Lower lobe of right lung (tissue), 2 donors: ENCODE data around the gene FOXO6. TPM values are rescaled to one million over a fixed set of nuclear protein-coding genes. Genes with fewer than 3 reads are reported as not detected.

Source experiments
- ATAC-seq, 2 donors: fragments of 200-7000 bp; cut with Tn5 transposase; one replicate each; pipeline ENCODE4 v1.9.1; 2020 to 2022; ENCODE audit warnings: mild to moderate bottlenecking in 2 of 2, moderate library complexity in 2 of 2
- DNase-seq: peaks from one replicate; pipeline ENCODE4 v3.0.0-alpha.2; 2020
- H3K27ac ChIP-seq: fragments of 200-600 bp; one replicate; pipeline ENCODE4 v1.8.0; 2022
- H3K27me3 ChIP-seq: fragments of 200-600 bp; one replicate; pipeline ENCODE4 v1.8.0; 2022; ENCODE audit warnings: low read depth
- H3K36me3 ChIP-seq: fragments of 200-600 bp; one replicate; pipeline ENCODE4 v1.8.0; 2022; ENCODE audit warnings: mild to moderate bottlenecking
- H3K4me1 ChIP-seq: fragments of 200-600 bp; one replicate; pipeline ENCODE4 v1.8.0; 2022
- H3K4me3 ChIP-seq: fragments of 200-600 bp; one replicate; pipeline ENCODE4 v1.8.0; 2022; ENCODE audit warnings: mild to moderate bottlenecking
- H3K9me3 ChIP-seq: fragments of 200-600 bp; one replicate; pipeline ENCODE4 v1.8.0; 2022
- intact Hi-C: fragments of 100-400 bp; cut with DNase I; formaldehyde crosslinking; loops from one replicate; pipeline ENCODE4 v1.11.0; 2022
- total RNA-seq: library from RNA; stranded (reverse); fragmentation: NEBNext Ultra II Directional; extraction: Animal tissue kit (Norgen Biotek cat#: 25700); gene quantifications from one replicate; pipeline ENCODE4 v1.2.1, GENCODE V29; 2021
- TF ChIP-seq, protein P1 (sequence below): fragments of 200-600 bp; IDR thresholded peaks from one replicate; pipeline ENCODE4 v1.8.0; 2022; ENCODE audit warnings: antibody characterized with exemption, mild to moderate bottlenecking
- donor health status: DM: no; HTN: yes; CAD: no; lungs with severe emphysema.

The FOXO6 gene
- total RNA-seq, 1 donor from 2014 or later = 0.92 TPM

DNA sequence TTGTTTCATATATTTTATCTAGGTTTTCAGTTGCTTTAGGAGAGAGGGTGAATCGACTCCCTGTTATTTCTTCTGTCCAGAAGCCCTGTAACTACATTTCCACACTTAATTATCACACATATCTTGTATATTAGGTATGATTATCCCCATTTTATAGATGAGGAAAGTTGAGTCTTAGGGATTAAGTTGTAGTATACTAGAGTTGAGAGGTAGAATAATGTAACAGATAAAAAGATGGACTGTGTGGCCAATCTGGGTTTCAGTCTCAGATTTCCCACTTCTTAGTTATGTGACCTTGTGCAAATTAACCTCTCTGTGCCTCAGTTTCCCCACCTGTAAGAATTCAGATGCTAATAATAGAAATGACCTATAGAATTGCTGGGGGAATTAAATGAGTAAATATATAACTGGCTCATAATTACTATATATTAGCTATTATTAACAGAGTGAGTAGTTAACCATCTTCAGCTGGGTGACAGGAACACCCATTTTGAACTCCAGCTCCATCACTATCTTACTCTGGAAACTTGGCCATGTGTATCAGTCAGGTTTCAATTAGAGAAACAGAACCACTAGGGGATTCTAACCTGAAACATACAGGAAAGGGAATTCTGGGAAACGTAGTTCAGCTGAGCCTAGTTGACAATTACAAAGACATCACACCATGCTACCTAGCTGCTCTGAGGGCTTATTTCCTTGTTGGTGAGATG lies 20.4 kb upstream of the FOXO6 start:
- H3K27ac ChIP-seq = no peak overlapping the region
- ATAC-seq (no peak), DNase-seq (no peak)
- no peaks in the 10 kb centered on the region for H3K4me1 ChIP-seq
- peaks cover 5% of the 10 kb centered on the region for H3K27me3 ChIP-seq
- TF ChIP-seq, protein P1, sequence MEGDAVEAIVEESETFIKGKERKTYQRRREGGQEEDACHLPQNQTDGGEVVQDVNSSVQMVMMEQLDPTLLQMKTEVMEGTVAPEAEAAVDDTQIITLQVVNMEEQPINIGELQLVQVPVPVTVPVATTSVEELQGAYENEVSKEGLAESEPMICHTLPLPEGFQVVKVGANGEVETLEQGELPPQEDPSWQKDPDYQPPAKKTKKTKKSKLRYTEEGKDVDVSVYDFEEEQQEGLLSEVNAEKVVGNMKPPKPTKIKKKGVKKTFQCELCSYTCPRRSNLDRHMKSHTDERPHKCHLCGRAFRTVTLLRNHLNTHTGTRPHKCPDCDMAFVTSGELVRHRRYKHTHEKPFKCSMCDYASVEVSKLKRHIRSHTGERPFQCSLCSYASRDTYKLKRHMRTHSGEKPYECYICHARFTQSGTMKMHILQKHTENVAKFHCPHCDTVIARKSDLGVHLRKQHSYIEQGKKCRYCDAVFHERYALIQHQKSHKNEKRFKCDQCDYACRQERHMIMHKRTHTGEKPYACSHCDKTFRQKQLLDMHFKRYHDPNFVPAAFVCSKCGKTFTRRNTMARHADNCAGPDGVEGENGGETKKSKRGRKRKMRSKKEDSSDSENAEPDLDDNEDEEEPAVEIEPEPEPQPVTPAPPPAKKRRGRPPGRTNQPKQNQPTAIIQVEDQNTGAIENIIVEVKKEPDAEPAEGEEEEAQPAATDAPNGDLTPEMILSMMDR = no peak
- H3K9me3 ChIP-seq = no peaks in the 10 kb centered on the region
- H3K4me3 ChIP-seq = no peak overlapping the region
- no peaks in the 10 kb centered on the region for H3K36me3 ChIP-seq
- intact Hi-C loops = no loop called here

DNA sequence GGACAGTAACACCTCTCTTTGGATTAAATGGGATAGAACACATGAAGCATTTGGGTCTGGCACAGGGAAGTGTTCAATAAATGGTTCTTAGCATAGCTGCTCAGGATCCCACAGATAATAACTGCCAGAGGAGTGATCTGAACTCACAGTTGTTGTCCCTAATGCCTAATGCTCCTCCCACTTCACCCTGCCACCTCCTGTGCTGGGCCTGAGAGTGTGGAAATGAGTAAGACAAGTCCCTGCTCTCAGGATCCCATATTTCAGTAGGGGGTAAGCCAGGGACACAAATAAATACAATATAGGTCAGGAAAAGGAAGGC lies 19.9 kb upstream of the FOXO6 start:
- ATAC-seq = no peak
- H3K9me3 ChIP-seq = no peaks in the 10 kb centered on the region
- no peak for DNase-seq
- peaks cover 5% of the 10 kb centered on the region for H3K27me3 ChIP-seq
- no peak overlapping the region for H3K27ac ChIP-seq
- intact Hi-C loops = no loop called here
- H3K4me1 ChIP-seq = no peaks in the 10 kb centered on the region
- no peaks in the 10 kb centered on the region for H3K36me3 ChIP-seq
- no peak overlapping the region for H3K4me3 ChIP-seq
- TF ChIP-seq, protein P1 = no peak

DNA sequence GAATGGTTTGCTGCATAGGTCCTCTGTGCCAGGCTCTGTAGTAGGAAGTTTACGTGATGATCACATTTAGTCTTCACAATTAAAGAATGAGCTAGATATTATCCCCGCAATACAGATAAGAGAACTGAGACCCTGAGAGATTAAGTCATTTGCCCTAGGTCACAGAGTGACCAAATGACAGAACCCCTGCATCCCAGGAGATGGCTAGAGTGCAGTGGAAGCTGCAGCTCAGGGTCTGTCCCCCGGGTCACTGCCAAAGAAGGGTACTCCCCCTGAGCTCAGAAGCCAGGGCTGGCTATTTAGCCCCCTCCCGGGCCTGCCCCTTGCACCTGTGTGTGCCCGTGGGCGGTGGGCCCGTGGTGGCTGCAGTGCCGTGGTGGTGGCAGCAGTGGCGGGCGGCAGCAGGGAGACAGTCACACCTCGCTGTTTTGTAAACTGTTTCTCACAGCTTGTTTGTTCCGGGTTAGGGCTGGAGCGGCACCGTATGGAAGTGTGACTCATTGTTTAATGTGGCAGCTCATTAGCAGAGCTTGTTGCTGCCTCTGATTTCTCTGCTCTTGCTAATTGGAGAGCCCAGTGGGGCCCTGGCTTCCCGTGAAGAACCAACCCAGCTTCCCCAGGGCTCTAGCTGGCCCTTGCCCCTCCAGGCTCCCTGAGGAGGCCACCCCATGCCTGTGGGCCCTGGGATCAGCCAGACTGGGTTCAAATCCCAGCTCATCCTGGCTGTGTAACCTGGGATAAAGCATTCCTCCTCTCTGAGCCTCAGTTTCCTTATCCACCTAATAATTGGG lies 19.3 kb upstream of the FOXO6 start:
- intact Hi-C loops = no loop called here
- TF ChIP-seq, protein P1 = no peak
- H3K4me1 ChIP-seq = no peaks in the 10 kb centered on the region
- ATAC-seq (peak; percentile 51 to 72), DNase-seq (no peak)
- H3K27ac ChIP-seq = no peak overlapping the region
- no peak overlapping the region for H3K4me3 ChIP-seq
- no peaks in the 10 kb centered on the region for H3K9me3 ChIP-seq
- H3K27me3 ChIP-seq = peaks cover 5% of the 10 kb centered on the region
- H3K36me3 ChIP-seq = no peaks in the 10 kb centered on the region

- Histone ChIP-seq H3K4me3 (no peak overlapping the region), H3K27ac (no peak overlapping the region), H3K9me3 (no peaks in the 10 kb centered on the region), H3K27me3 (peaks cover 5% of the 10 kb centered on the region), H3K4me1 (no peaks in the 10 kb centered on the region), H3K36me3 (no peaks in the 10 kb centered on the region)
- intact Hi-C loops = no loop called here
- no peak for DNase-seq
- ATAC-seq = no peak
- TF ChIP-seq, protein P1 = no peak
Observed at GRCh38 chr1:41342774-41343355, 18.4 kb upstream of the FOXO6 start.

DNA sequence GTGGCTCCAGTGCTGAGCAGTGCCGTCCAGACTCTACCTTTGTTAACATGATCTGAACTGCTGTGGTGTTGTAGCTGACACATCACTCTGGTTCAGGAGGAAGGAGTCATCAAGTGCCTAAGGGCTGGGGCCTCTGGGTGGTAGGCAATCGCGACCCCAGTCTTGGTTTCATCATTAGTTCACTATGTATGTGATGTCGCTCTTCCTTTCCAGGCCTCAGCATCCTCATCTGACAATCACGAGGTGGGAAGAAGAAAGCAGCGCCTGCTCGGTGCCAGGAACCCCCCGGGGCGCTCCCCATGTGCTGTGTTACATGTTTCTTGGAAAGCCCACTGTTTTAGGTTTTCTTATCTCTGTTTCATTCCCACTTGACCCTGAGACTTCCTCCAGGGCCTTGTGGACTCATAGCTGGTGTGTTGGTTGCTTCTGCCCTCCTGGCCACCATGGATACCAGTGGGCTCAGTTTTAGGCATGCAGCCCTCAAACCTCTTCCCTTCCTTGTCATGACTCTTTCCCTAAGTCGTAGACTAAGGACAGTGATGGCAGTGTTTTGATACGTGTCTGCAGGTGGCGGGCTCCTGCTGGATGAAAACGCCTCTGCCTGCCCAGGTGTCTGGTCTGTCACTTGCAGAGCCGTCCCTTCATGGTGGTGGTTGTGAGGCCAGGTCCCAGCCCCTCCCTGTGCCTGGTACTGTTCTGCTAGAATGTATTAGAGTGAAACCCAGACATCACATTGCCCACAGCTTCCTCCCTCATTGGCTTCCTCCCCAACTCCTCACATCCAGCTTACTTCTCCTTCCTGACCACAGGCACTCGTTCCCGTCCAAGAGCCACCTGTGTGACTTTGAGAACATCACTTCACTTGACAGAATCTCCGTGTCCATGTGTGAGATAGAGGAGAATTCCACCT lies 17.2 kb upstream of the FOXO6 start:
- Histone ChIP-seq H3K36me3 (no peaks in the 10 kb centered on the region), H3K4me1 (no peaks in the 10 kb centered on the region), H3K27ac (no peak overlapping the region), H3K9me3 (no peaks in the 10 kb centered on the region), H3K27me3 (peaks cover 5% of the 10 kb centered on the region), H3K4me3 (no peak overlapping the region)
- TF ChIP-seq, protein P1 = no peak
- ATAC-seq (no peak), DNase-seq (no peak)
- intact Hi-C loops = no loop called here
